ENCODE results near the gene FHAD1. TPM values are rescaled to one million over a fixed set of nuclear protein-coding genes. Genes with fewer than 3 reads are reported as not detected.

Gene FHAD1
- total RNA-seq, 1 donor from 2014 or later = not detected

DNA sequence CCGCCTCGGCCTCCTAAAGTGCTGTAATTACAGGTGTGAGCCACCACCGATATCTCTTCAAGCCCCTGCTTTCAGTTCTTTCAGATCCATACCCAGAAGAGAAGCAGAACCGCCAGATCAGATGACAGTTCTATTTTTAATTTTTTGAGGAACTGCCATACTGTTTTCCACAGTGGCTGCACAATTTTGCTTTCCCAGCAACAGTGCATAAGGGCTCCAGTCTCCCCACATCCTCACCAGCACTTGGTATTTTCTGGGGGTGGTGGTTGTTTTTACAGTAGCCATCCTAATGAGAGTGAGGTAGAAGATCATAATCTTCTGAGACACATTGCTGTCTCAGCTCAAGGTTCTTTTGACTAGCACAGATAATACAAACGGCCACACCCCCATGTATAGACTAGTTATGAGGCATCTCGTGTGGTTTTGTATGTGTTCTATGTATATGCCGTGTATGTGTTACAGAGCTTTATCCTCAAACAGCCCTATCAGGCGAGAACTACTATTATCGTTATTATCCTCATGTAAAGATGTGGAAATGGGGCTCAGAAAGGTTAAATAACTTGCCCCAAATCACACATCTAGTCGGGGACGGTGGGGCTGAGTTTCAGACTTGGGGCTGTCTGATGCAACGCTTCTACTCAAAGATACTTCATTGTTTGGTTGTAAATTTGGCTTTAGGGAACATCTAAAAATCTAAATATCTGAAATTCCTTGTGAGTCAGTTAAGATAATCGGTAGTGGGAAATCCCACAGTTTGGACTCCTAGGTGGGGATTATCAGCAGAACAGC, 12.0 kb downstream of the FHAD1 start:
- no peak overlapping the region for H3K4me3 Mint-ChIP-seq (ENCODE audit: unreplicated experiment)
- peaks cover 9% of the 10 kb centered on the region for H3K4me1 Mint-ChIP-seq (ENCODE audit: low read depth)

DNA sequence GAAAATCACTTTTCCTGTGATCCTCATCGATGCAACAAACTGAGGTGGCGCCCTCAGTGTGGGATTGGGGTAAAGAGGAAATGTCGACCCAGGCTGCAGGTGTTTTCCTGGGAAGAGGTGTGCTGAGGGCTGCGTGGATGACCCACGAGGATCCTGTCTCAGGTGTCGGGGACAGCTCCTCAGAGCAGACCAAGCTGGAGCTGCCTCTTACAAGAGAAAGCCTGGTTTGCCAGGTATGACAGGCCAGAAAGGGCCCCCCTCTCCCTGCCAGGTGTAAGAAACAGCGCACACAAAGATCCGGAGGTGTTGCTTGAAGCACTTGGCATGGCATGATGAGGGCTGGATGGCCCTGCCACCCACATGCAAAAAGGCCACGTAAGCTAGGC, 12.6 kb downstream of the FHAD1 start:
- TF ChIP-seq, protein P1, sequence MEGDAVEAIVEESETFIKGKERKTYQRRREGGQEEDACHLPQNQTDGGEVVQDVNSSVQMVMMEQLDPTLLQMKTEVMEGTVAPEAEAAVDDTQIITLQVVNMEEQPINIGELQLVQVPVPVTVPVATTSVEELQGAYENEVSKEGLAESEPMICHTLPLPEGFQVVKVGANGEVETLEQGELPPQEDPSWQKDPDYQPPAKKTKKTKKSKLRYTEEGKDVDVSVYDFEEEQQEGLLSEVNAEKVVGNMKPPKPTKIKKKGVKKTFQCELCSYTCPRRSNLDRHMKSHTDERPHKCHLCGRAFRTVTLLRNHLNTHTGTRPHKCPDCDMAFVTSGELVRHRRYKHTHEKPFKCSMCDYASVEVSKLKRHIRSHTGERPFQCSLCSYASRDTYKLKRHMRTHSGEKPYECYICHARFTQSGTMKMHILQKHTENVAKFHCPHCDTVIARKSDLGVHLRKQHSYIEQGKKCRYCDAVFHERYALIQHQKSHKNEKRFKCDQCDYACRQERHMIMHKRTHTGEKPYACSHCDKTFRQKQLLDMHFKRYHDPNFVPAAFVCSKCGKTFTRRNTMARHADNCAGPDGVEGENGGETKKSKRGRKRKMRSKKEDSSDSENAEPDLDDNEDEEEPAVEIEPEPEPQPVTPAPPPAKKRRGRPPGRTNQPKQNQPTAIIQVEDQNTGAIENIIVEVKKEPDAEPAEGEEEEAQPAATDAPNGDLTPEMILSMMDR (IDR thresholded peaks at IDR 0.05) = no peak
- peaks cover 9% of the 10 kb centered on the region for H3K4me1 Mint-ChIP-seq (ENCODE audit: low read depth)
- peaks cover 1% of the 10 kb centered on the region for H3K9me3 Mint-ChIP-seq (ENCODE audit: low read depth)
- H3K4me3 Mint-ChIP-seq (ENCODE audit: unreplicated experiment) = no peak overlapping the region
- H3K36me3 Mint-ChIP-seq (ENCODE audit: low read depth) = no peaks in the 10 kb centered on the region
- H3K27ac Mint-ChIP-seq (ENCODE audit: unreplicated experiment) = no peak overlapping the region
- no peak for DNase-seq (ENCODE audit: low spot score)
- peaks cover 7% of the 10 kb centered on the region for H3K27me3 Mint-ChIP-seq (ENCODE audit: low read depth)

More for the DNA sequence above, 12.0 kb downstream of the FHAD1 start:
- Mint-ChIP-seq H3K27ac (ENCODE audit: unreplicated experiment) (no peak overlapping the region), H3K9me3 (ENCODE audit: low read depth) (no peaks in the 10 kb centered on the region), H3K36me3 (ENCODE audit: low read depth) (no peaks in the 10 kb centered on the region), H3K27me3 (ENCODE audit: low read depth) (peaks cover 10% of the 10 kb centered on the region)
- DNase-seq (ENCODE audit: low spot score) = no peak
- TF ChIP-seq, protein P1 (IDR thresholded peaks at IDR 0.05) = no peak

DNA sequence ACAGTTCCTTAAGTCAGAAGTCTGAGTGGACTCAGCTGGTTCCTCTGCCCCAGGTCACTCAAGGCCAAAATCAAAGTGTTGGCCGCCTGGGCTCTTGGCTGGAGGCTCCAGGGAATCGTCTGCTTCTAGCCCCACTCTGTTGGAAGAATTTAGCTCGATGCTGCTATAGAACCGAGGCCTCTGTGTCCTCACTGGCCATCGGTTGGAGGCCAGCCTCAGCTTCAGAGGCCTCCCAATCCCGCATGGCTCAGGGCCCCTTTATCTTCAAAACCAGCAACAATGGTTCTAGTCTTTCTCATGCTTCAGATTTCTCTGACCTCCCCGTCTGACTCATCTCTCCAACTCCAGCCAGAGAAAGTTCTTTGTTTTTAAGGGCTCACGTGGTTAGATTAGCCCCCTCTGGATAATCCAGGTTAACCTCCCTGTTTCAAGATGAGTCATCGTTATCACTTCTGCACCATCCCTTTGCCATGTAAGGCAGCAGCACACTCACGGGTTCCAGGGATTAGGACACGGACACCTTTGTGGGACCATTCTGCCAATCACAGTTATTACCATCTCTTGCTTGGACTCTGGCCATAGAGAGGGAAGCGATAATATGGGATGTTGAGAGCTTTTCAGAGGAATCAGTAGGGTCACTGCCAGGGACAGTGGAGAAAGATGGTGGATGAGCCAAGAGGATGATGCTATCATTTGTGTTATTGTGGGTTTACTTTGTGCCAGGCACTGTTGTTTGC, 13.6 kb downstream of the FHAD1 start:
- peaks cover 4% of the 10 kb centered on the region for H3K27me3 Mint-ChIP-seq (ENCODE audit: low read depth)
- DNase-seq (ENCODE audit: low spot score) = no peak
- peaks cover 9% of the 10 kb centered on the region for H3K4me1 Mint-ChIP-seq (ENCODE audit: low read depth)
- TF ChIP-seq, protein P1 (IDR thresholded peaks at IDR 0.05) = no peak
- no peak overlapping the region for H3K27ac Mint-ChIP-seq (ENCODE audit: unreplicated experiment)
- no peaks in the 10 kb centered on the region for H3K36me3 Mint-ChIP-seq (ENCODE audit: low read depth)
- no peak overlapping the region for H3K4me3 Mint-ChIP-seq (ENCODE audit: unreplicated experiment)
- H3K9me3 Mint-ChIP-seq (ENCODE audit: low read depth) = peaks cover 7% of the 10 kb centered on the region

DNA sequence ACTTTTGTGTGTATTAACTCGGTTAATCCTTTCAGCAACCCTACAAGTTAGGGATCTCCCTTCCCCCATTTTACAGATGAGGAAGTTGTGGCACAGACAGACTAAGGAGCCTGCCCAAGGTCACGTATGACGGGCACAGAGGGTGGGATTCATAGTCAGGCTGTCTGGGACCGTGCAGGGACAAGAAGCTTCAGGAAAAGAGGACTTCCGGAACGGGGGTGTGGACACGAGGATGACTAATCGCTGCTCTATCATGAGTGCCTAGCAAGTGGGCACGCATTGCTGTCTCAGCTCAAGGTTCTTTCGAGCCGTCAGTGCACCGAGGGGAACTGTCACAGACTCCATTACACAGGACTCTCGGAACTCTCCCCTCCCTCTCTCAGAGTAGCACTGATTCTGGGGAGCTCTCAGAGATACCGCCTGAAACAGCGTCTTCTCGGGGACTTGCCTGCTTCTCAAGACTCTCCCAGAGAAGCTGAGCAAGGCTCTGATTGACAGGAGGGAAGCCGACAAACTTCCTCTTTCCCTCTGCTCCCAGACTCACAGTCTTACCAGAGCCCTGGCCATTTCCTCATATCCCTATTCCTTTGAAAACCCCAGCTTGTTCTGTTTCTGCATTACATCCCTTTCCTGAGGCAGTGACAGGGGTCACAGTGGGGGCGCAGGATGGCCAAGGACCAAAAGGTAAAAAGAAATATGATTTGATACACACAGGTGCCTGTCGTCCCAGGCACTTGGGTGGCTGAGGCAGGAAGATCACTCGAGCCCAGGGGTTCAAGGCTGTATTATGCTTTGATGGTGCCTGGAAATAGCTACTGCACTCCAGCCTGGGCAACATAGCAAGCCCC, 14.4 kb downstream of the FHAD1 start:
- H3K27ac Mint-ChIP-seq (ENCODE audit: unreplicated experiment) = no peak overlapping the region
- H3K4me3 Mint-ChIP-seq (ENCODE audit: unreplicated experiment) = peak overlapping the region; percentile 20
- TF ChIP-seq, protein P1 (IDR thresholded peaks at IDR 0.05) = no peak
- peaks cover 9% of the 10 kb centered on the region for H3K4me1 Mint-ChIP-seq (ENCODE audit: low read depth)
- no peaks in the 10 kb centered on the region for H3K36me3 Mint-ChIP-seq (ENCODE audit: low read depth)
- peaks cover 7% of the 10 kb centered on the region for H3K9me3 Mint-ChIP-seq (ENCODE audit: low read depth)
- H3K27me3 Mint-ChIP-seq (ENCODE audit: low read depth) = peaks cover 3% of the 10 kb centered on the region
- no peak for DNase-seq (ENCODE audit: low spot score)

DNA sequence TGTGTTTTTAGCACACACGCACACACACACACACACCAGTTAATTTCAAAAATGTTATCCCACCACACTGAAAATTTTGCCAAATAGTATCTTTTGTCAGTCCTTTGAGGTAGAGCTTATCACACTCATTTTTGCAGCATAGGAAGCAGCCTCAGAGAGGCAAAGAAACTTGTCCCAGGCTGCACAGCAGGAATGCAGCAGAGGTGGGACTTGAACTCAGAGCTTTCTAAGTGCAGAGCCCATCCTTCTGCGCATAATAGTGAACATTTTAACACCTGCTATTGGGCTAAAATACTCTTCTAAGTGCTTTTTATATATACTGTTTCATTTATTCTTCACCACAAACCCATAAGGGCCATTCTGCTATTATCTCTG, 15.0 kb downstream of the FHAD1 start:
- H3K4me3 Mint-ChIP-seq (ENCODE audit: unreplicated experiment) = no peak overlapping the region
- peaks cover 9% of the 10 kb centered on the region for H3K4me1 Mint-ChIP-seq (ENCODE audit: low read depth)
- no peak for DNase-seq (ENCODE audit: low spot score)
- H3K36me3 Mint-ChIP-seq (ENCODE audit: low read depth) = no peaks in the 10 kb centered on the region
- H3K9me3 Mint-ChIP-seq (ENCODE audit: low read depth) = peaks cover 9% of the 10 kb centered on the region
- H3K27ac Mint-ChIP-seq (ENCODE audit: unreplicated experiment) = no peak overlapping the region
- H3K27me3 Mint-ChIP-seq (ENCODE audit: low read depth) = peaks cover 3% of the 10 kb centered on the region
- TF ChIP-seq, protein P1 (IDR thresholded peaks at IDR 0.05) = no peak
